HTERT RPE-1 (cell line): ENCODE measurements around the gene PDSS2.
"Not testable (repeated sequence)": the region's sequence is repeated elsewhere in the genome, so short reads cannot be mapped to it uniquely, and the experiment has no call there.

Source experiments
- in situ Hi-C: fragments of 300-500 bp; cut with MboI; formaldehyde crosslinking; loops from 4 replicates; pipeline ENCODE4 v1.14.3; 2020; ENCODE audit warnings: low sequenced_read_pairs

The PDSS2 gene

GRCh38 chr6:107475360-107475759 is 16.0 kb upstream of the PDSS2 start:
- in situ Hi-C loops = not testable (repeated sequence)

- in situ Hi-C loops = no loop called here
Observed at GRCh38 chr6:107473660-107474059, 14.3 kb upstream of the PDSS2 start.

DNA sequence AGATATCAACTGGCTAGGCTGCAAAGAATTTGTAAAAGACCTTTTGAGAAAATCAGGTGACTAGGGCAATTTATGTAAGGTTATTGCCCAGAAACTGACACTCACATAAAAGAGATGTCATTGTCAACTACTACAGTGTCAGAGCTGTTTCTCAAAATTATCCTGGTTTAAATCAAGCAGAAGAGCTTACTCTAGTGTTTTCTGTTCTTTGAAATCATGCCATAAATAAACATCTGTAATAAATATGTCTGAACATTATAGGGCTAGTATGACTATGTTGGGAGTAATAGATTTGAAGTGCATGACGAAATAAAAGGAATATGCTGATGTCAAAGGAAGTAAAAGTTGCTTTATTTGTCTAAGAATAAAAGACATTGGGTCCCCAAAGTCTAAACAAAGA is 11.0 kb upstream of the PDSS2 start:
- in situ Hi-C loops = no loop called here

GRCh38 chr6:107466062-107466461 is 6.7 kb upstream of the PDSS2 start:
- in situ Hi-C loops = no loop called here

DNA sequence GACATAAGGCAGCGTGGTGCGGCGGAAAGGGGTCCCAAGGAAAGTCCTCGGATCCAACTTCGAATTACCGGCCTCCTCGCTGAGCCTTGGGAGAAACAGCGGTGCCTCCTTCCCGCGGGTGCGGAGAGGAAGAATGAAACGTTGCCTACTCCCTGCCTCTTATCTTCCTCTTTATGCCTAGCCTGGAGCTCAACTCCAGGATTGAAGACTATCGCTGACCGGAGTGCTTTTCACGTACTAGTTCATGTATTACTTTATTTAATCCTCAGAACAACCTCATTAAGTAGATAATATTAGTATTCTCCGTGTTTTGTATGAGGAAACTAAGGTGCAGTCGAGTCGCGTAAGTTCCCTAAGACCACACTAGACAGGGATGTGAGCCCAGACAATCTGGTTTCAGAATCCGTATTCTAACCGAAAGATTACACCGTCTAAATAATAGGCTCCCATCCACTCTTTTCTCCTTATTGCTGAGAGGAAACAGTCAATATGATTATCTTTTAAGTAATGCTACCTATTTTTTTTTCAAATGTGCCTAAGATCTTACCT is 793 bp upstream of the PDSS2 start:
- in situ Hi-C loops = no loop called here

DNA sequence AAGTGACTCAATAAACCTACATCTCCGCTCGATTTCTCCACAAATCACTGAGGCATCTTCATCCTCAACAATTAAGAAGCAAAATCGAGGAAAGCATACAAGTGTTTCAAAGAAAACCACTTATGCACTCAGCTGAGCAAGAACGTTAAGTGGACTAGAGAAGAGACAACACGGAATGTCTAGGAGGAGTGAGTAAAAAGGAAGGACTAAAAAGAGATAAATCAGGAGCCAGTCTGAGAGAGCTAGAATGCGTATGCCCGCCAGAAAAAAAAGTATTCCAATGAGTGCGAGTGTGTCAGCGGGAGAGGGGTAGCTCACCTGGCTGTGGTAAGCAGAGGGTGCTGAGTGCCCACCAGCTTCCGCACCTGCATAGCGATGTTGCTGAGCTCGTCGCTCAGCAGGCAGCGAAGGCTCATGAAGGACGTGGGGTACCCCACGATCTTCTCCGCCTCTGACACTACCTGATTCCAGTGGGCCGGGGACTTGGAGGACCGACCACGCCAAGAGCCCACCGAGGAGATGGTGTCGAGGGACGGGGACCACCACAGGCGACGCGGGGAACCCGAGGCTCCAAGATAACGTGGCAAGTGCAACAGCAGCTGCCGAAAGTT is 587 bp downstream of the PDSS2 start:
- in situ Hi-C loops = no loop called here

DNA sequence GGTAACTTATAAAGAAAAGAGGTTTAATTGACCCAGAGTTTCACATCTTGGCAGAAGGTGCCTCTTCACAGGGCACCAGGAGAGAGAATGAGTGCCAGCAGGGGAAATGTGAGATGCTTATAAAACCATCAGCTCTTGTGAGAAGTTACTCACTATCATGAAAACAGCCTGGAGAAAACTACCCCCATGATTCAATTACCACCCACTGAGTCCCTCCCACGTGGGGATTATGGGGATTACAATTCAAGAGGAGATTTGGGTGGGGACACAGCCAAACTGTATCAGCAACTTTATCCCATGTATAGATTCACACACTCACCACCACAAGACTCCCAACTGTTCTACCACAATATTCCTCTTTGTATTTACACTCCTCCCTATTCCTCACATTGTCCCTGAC is 10.6 kb downstream of the PDSS2 start:
- in situ Hi-C loops = no loop called here

DNA sequence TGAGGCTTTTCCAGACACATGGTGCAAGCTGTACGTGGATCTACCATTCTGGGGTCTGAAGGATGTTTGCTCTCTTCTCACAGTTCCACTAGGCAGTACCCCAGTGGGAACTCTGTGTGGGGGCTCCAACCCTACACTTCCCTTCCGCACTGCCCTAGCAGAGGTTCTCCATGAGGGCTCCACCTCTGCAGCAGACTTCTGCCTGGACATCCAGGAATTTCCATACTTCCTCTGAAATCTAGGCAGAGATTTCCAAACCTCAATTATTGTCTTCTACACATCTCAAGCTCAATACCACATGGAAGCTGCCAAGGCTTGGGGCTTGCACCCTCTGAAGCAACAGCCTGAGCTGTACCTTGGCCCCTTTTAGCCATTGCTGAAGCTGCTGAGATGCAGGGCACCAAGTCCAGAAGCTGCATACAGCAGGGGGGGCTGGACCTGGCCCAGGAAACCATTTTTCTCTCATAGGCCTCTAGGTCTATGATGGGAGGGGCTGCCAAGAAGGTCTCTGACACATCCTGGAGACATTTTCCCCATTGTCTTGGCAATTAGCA is 11.6 kb downstream of the PDSS2 start:
- in situ Hi-C loops = no loop called here

DNA sequence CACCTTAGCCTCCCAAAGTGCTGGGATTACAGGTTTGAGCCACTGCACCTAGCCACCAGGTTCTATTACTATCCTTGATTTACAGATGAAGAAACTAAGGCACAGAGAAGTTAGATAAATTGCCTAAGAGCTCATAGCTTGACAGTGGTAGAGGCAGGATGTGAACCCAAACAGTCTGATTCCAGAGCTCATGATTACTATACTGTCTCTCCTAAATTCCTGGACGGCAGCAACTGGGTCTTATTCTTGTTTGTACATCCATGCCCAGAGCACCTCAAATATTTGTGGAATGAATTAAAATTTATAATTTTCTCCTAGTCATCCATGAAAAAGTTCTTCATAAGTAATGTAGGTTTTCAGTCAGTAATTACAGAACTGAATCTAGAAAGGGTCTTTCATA is 15.1 kb downstream of the PDSS2 start:
- in situ Hi-C loops = no loop called here

DNA sequence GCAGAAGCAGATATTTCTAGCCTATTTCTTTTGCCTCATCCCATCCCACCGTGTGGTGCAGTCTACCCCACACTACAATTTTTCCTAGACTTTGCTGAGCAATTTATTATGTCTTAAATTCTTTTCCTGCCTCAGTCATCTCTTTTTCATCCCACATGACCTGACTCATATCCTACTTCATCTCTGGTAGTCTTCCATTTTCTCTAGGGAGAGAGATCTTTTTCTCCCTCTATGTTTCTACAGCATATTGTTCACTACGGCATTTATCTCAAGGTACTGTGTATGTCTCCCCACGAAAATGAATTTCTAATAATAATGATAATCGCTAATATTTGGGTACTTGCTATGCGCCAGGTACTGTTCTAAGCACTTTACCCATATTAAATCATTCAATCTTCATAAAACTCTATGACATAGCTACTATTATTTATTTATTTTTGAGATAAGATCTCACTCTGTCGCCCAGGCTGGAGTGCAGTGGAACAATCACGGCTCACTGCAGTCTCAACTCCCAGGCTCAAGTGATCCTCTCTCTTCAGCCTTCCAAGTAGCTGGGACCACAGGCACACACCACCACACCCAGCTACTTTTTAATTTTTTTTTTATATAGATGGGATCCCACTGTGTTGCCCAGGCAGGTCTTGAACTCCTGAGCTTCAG is 15.6 kb downstream of the PDSS2 start:
- in situ Hi-C loops = no loop called here

DNA sequence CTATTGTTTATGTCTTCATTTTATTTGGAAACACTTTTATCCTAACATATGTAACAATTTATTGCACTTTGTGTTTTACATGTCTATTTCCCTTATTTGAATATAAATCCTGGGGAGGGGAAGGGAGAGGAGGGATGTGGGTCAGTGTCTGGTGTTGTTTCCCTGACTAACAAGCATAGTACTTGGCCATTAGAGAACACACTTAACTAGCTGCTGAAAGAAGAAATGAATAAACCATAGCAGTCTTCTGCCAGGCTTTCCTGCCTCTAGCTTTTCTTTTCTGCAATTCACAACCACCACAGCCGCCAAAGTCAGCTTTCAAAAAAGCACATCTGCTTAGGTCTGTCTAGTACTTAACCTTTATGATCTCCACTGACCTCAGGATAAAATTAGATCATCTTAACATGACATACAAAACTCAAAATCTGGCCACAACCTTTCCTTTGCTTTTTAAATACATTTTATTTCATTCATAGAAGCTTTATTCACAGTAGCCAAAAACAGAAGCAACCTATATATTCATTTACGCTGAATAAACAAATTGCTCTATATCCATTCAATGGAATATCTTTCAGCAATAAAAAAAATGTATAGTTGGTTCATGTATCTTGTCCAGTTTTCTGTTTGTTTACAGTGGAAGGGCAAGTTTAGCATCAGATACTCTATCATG is 16.3 kb downstream of the PDSS2 start:
- in situ Hi-C loops = no loop called here

- in situ Hi-C loops = no loop called here
Observed at GRCh38 chr6:107441682-107442081, 17.7 kb downstream of the PDSS2 start.

- in situ Hi-C loops = no loop called here
Observed at GRCh38 chr6:107440936-107441335, 18.4 kb downstream of the PDSS2 start.

- in situ Hi-C loops = no loop called here
Observed at GRCh38 chr6:107439406-107439805, 20.0 kb downstream of the PDSS2 start.

GRCh38 chr6:107437691-107438090 is 21.7 kb downstream of the PDSS2 start:
- in situ Hi-C loops = no loop called here

DNA sequence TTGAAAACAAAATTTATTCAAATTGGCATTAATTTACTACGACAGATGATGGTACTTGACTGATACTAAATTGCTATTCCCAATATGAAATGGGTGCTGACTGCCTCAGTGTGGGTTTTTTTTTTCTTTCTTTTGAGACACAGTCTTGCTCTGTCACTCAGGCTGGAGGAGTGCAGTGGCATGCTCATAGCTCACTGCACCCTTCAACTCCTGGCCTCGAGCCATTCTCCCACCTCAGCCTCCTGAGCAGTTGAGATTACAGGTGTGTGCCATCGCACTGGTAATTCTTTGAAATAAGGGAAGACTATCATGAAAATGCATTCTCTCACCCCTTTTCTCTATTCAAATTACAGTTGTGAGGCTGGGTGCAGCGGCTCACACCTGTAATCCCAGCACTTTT is 22.5 kb downstream of the PDSS2 start:
- in situ Hi-C loops = no loop called here

- in situ Hi-C loops = no loop called here
Observed at GRCh38 chr6:107435798-107436197, 23.6 kb downstream of the PDSS2 start.

DNA sequence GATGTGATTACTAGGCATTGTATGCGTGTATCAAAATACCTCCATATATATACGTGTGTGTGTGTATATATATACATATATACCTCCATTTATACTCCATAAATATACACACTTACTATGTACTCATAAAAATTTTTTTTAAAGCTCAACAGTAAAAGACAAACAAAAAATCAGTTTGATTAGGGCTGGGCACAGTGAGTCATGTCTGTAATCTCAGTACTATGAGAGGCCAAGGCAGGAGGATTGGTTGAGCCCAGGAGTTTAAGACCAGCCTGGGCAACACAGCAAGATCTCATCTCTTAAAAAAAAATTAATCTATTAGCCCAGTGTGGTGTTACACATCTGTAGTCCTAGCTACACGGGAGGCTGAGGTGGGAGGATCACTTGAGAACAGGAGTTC is 24.6 kb downstream of the PDSS2 start:
- in situ Hi-C loops = no loop called here

- in situ Hi-C loops = not testable (repeated sequence)
Observed at GRCh38 chr6:107425951-107426350, 33.4 kb downstream of the PDSS2 start.

DNA sequence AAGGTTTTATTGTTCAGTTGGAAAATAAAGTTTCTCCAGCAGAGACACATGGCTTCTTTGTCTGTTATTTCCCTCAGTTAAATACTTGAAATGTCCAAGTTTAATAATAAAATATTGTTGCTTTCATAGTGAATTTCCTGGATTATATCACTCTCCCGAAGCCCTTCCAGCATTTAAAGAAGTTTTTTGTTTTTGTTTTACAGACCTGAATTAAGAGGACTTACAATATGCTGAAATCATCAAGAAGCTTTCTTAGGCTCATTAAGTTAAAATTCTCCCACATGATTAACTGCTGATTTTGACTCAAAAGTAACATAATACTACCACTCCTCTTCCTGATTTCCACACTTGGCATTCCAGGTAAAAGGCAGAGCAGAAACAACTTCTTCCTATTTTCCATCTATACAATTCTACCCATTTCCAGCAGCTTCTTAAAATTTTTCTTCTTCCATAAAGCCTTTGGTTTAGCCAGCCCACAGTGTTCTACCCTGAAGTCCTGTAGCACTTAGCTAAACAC is 35.8 kb downstream of the PDSS2 start:
- in situ Hi-C loops = no loop called here

GRCh38 chr6:107421696-107422256 is 37.6 kb downstream of the PDSS2 start:
- in situ Hi-C loops = no loop called here
